Stimulated activated naive CD4-positive, alpha-beta T cell treated with Interleukin-2 at 50 U/mL for 16 hours (primary cell): ENCODE results near the gene ASCC3.
"Not testable (repeated sequence)": the region's sequence is repeated elsewhere in the genome, so short reads cannot be mapped to it uniquely, and the experiment has no call there.

Source experiments
- DNase-seq: peaks from one replicate; lab custom pipeline; 2025; lab: John Stamatoyannopoulos, UW

The ASCC3 gene

DNA sequence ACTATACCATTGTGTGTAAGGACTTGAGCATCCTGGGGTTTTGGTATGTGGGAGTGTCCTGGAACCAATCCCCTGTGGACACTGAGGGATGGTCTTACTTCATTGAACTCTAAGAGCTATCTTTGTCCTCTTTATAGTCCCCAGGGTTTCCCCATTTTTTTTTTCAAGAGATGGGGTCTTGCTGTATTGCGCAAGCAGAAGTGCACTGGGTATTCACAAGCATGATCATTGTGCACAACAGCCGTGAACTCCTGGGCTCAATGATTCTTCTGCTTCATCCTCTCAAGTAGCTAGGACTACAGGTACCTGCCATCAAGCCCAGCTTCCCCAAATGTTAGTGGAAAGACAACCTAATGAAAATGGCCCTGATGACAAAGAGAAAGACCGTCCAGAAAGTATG lies 2.2 kb upstream of the ASCC3 start:
- no peak for DNase-seq

DNA sequence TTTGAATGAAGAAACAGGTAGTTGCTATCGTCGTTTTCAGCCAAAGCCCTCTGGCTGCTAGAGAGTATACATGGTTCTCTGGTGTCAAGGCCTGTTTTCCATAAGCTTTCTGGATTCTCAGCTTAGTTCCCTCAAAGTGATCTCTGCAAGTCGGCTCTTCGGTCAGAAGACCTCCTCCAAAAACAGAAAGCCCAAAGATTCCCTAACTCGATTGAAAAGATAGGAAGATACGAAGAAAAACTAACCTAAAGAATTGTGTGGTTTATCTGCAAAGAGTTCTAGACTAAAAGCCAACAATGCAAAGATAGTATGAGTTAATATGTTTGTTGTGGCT lies 545 bp upstream of the ASCC3 start:
- DNase-seq = no peak

DNA sequence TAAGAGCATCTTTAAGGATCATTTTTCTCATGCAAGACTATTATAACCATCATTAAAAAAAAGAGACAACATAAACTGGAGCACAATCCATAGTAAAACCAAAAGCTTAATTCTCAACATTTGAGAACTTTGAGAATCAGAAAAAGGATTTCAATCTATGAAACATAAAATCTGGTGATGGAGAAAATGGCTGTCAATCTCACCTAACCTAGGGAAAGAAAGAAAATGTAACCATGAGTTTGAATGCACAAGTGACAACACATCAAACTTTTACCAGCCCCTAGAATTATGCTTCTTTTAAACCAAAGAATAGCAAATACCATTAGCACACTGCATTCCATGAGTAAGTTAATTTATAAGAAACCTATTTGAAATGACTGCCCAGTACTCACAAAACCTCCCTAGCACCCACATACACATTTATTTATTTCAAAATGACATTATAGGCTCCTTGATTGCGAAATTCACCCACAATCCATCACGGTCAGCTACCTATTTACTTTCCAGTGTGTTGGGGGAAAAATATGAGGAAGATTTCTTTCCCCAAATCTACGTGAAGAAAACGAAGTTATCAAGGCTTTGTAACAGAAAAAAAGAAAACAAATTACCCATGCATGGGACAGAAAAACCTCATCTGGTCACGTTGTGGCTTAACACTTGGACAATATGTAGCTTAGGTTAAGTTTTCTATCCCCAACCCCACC lies 828 bp downstream of the ASCC3 start:
- peak; percentile 0 for DNase-seq

DNA sequence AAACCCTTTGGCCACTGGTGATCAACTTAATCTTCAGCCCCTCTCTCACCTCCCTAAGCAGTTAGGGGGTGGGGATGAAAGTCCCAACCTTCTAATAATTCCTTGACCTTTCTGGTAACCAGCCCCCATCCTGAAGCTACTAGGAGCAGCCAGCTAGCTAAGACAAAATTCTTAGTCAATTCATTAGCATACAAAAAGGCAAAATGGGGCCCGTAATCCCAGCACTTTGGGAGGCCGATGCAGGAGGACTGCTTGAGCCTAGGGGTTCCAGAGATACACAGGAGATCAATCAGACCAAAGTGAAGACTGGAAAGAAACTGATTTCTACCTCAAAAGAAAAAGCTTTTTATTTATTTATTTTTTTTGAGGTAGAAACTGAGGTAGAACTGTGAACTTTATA lies 1.8 kb downstream of the ASCC3 start:
- no peak for DNase-seq

DNA sequence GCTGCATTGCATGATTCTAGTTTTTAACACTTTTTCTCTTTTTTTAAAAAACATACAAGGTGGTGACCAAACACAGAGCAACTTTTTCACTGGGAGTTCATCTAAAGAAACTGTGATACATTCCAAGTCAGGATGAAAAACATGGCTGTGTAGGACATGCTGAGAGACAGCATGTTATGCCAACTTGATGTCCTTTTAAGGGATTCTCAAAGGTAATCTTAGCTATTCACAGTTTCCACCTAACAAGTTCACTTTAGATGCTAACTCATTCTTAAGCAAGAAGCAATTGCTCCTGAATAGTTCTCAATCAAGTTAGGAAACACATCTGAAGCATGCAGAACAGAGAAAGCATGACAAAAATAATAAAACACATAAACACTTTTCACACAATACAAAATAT lies 3.3 kb downstream of the ASCC3 start:
- DNase-seq = no peak

DNA sequence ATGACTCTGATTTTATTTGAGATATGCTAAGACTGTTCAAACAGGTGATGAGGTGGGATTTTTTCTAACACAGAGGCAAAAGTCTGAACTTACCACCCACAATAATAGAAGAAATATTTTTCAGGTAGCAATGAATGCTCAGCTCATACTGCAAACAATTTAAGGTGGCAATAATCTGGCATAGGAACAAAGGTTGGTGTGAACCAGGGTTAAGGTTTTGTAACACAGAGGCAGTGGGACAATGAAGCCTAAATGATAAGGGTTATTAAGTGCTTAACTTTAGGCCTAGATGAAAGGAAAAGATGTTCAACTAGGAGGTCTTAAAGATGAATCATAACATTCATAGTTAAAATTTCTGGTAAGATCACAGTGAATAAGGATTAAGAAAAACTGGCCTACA lies 4.9 kb downstream of the ASCC3 start:
- DNase-seq = no peak

DNA sequence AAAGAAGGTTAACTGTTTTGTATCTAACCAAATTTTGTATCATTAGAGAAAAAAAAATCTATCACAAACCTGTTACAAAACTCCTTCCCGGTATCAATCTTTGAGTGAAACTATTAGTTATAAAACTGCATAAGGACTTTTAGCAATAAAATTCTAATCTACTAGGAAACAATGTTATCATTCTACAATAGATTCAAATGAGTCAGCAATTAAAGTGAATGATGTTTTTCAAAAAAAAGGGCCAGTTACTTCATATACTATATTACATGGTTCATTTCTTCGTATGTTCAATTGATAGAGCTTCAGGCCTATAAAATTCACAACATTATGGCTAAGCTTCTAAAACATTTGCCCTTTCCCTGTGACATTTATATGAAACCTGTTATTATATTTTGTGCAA lies 15.6 kb downstream of the ASCC3 start:
- no peak for DNase-seq

DNA sequence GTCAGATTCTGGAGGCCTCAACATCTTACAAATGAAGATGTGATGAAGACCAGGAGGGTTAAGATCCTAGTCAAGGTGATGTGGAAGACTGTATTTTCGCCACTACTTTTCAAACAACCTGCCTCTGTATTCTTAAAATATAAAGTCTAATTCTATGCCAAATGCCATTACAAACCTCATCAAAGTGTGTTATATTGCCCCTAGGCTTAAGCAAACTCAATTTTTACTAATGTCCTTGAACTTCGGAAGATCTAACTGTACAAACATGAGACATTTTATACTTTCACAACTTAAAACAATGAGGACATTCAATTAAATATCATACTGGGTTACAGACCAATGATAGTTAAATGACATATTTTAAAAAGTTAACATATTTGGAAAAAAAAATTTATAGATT lies 19.1 kb downstream of the ASCC3 start:
- no peak for DNase-seq

DNA sequence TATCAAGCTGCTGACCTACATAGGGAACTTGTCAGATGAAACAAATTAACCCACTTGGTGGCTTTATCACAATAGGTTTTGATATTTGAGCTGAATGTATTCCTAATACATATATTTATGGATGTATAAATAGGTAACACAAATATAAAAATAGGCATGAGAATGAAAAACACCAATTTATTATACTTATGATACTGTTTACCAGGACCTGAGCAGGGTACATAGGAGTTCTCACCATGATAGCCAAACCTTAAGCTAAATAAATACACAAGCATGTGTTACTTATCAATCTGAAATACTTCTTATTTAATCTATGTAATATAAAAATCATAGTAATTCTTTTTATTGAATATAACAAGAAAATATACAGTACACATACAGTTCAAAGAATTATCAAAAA lies 25.0 kb downstream of the ASCC3 start:
- DNase-seq = no peak

DNA sequence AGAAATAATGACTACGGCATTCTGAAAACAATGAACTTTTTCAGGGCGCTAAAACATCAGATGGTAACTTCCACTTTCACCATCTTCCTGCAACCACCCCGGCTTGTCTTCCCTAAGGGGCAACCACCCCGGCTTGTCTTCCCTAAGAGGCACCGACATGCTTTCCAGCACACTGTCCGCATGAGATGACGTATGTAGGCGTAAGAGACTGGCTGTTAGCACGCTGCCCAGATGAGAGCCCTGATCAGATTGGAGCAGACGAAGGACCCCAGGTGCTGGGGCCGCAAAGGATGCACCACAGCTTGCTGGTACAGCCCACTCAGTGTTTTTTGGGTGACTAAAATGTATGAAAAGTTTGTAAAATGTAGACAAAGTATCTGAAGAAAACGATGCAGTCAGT lies 29.3 kb downstream of the ASCC3 start:
- no peak for DNase-seq

DNA sequence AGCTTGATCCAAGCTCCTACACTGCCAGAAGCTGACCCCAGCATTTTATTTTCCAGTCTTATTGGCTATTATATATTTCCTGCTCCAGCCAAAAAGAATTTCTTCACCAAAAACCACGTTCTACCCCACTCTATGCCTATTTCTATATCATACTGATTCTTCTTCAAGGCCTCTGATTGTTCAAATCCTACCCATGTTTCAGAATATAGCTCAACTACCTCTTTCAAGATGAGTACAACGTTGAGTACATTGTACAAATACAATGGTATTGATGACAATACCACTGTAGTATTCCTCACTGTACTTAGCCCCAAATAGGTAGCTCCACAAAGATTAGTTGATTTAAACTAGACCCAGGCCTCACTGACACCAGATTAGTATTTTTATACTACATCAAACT lies 31.0 kb downstream of the ASCC3 start:
- DNase-seq = no peak

DNA sequence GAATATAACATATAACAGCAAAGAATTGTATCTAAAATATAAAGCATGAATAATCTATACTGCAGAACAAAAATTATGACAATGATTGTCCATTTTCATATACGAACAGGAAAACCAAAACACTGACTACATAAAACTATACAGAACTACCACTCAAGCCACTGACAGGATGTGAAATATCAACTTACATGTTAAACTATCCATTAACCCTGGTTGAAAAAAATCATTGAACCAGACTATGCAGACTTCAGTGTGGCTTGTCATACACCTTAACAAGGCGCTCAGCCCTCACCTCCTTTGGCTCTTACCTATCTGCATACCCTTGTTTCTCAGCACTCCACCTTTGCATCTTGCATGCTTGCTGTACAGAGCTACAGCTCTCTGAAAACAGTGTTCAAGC lies 34.9 kb downstream of the ASCC3 start:
- no peak for DNase-seq

DNA sequence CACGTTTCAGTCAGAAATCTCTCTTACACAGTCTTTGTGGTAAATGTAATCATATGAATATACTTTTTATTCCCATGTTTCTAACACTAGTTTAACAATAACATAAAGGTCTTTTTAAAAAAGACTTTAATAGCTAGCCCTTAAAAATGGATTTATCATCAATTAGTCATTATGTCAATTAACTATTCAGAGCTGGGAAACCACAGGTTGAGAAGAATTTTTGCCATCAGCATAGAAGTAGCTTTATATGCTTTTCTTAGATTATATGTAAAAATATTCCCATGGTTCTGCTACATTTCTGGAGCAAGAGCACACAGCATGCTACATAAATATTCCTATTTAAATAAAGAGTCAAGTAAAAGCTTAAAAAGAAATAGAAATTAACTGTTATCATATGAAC lies 35.5 kb downstream of the ASCC3 start:
- DNase-seq = no peak

DNA sequence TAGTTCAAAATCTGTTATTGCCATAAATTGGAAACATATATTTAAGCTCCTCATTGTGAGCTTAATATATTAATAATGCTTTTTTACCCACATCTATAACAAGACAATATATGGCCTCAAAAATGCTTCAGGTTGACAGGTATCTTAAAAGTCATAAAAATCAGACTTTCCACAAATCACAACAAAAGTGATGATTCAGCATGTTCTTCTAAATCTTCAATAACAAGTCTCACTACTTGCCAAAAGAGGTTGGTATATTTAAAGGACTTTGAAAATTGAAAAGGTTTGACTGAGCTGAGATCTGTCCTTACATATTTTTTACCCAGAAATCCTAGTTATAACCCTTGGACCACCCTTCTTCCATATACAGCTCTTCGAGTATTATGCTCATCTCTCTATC lies 41.7 kb downstream of the ASCC3 start:
- DNase-seq = no peak

DNA sequence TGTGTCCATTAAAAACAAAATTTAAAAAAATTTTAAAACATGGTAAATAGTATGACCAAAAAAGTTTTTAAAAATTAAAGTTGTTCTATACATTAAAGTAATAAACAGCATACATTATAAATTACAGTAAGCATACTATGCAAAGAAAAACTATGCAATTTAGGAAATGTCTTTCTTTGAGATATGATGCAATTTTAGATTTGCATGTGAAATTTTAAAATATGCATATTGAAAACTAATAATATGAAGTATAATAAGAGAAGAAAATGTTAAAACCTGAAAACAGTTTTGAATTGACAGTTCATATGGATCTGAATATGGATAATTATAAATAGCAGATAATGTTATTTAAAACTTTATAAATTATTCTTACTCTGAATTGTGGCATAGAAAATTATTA lies 43.1 kb downstream of the ASCC3 start:
- DNase-seq = no peak

DNA sequence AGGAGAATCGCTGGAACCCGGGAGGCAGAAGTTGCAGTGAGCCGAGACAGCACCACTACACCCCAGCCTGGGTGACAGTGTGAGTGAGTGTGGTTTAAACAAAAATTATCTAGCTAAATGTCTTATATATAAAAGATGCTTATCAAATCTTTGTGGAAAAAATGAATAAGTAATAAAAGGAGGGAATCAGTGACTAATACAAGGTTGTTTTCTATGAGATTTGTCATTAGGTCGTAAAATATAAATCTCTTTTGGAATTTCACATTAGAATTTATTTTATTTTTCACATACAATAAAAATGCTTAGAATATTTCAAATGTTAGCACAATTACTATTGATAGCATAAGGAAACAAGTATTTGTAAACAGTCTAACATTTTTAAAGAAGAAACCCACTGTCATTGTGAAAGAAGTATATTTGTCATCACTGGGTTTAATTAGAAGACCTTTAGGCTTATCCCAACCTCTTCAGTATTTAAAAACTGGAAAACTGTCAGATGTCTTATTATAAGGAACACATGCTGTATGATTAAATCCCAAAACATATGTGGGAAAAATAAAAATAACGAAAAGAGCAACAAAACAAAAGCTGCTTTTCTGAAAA lies 47.1 kb downstream of the ASCC3 start:
- DNase-seq = no peak

DNA sequence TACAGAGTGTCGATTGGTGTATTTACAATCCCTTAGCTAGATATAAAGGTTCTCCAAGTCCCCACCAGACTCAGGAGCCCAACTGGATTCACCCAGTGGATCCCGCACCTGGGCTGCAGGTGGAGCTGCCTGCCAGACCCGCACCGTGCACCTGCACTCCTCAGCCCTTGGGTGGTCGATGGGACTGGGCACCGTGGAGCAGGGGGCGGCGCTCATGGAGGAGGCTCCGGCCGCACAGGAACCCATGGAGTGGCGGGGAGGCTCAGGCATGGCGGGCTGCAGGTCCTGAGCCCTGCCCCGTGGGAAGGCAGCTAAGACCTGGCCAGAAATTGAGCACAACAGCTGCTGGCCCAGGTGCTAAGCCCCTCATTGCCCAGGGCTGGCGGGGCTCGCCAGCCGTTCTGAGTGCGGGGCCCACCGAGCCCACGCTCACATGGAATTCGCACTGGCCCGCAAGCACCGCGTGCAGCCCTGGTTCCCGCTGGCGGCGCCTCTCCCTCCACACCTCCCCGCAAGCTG lies 52.0 kb downstream of the ASCC3 start:
- not testable (repeated sequence) for DNase-seq

DNA sequence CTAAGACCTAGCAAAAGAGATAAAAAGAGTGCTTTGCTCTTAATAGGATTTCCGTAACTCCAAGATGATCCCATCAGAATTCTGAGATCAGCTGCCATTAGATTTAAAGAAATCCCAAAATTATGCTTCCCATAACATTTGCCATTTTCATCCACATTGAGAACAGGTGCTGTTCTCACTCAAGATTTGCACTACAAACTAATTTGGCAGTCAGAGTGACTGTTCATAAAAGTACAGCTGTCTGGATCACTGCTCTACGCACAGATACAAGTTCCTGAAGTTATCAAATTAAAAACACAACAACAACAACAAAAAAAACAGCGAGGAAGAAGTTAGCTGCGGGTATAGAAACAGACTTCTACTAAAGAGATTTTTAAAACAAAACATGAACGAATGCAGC lies 58.1 kb downstream of the ASCC3 start:
- DNase-seq = no peak

DNA sequence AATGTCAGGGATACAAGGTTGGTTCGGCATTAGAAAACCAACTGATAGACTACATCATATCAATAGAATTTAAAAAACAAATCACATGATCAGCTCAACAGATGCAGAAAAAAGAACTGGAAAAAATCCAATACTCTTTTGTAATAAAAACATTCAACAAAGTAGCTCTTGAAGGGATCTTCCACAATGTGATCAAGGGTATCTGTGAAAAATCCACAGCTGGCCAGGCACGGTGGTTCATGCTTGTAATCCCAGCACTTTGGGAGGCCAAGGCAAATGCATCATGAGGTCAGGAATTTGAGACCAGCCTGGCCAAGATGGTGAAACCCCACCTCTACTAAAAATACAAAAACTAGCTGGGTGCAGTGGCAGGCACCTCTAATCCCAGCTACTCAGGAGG lies 63.1 kb downstream of the ASCC3 start:
- no peak for DNase-seq

DNA sequence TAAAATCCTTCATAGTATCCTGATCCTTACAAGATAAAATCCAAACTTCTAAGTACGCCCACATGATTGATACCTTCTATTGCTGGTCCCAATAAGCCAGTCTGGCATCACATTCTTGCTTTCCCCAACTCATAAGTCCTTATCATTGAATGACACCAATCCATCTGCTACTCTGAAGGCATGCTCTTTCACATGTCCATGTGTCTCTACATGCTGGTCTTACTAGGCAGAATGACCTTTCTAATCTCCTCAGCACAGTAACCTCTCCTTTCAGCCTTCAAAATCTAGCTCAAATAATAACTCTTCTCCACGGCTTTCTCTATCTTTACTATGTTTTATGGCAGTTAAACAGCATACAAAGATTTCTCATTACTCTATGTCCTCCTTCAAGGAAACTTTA lies 71.1 kb downstream of the ASCC3 start:
- DNase-seq = no peak

DNA sequence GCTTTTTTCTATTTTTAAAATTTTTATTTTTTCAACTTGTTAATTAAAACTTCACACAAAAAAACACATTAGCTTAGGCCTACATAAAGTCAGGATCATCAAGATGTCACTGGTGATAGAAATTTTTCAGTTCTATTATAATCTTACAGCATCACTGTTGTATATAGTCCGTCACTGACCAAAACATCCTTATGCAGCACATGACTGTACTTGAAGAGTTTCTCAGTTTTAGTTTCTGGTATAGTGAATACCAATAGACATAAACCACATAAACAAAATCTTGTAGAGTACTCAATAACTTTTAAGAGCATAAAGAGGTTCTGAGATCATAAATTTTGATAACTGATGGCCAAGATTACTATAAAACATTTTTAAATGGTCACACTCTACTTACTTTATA lies 71.8 kb downstream of the ASCC3 start:
- DNase-seq = no peak

DNA sequence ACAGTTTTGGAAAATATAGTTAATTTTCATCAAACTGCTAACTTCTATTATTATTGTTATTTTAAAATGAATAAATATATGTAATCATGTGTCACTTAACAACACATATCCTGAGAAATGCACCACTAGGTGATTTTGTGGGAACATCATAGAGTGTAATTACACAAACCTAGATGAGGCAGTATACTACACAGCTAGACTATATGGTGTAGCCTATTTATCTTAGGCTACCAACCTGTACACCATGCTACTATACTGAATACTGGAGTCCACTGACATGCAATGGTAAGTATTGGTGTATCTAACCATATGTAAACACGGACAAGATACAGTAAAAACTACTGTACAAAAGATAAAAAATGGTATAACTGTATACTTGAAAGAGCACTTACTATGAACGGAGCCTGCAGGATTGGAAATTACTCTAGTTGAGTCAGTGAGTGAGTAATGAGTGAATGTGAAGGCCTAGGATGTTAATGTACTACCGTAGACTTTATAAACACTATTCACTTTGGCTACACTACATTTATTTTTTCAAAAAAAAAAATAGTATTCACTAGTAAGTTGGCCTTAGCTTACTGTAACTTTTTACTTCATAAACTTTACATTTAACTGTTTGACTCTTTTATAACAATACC lies 72.4 kb downstream of the ASCC3 start:
- DNase-seq = no peak

DNA sequence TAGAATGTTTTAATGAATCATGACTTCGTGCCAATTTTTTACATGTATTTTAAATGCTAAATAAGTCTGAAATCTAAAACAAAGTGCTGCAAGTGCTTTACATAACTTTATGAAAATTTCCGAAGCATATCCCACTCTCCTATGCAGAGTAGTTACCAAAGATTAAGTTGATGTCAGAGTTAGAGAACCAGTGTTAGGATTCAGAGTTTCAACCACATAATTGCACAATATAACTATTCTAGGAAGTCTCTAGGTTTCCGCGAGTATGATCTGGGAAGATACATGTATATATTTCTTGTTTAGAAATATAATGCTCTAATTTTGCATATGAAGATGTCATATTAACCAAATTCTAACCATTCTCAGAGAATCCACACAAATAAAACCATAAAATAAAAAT lies 74.8 kb downstream of the ASCC3 start:
- DNase-seq = no peak
